ENCODE data around the gene MRGPRF.

DNA sequence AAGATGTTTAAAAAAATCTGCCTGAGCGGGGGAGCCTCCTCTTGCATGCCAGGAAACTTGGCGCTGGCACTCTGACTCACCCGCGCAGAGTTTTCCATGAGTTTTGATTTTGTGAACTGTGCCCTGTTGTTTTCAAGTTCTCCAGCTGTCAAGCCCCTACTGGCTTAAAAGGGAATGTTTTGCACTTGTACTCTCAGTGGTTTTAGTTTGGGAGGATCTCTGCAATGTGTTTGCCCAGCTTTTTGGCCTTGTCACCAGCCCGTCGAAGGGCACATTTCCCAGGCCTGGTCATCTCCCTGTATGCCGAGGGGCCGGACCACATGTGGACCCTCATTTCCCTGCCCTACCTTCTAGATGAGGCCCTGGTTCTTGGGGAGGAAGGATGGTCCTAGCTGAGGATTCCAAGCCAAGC lies 12.2 kb downstream of the MRGPRF start:
- TF ChIP-seq, protein P1, sequence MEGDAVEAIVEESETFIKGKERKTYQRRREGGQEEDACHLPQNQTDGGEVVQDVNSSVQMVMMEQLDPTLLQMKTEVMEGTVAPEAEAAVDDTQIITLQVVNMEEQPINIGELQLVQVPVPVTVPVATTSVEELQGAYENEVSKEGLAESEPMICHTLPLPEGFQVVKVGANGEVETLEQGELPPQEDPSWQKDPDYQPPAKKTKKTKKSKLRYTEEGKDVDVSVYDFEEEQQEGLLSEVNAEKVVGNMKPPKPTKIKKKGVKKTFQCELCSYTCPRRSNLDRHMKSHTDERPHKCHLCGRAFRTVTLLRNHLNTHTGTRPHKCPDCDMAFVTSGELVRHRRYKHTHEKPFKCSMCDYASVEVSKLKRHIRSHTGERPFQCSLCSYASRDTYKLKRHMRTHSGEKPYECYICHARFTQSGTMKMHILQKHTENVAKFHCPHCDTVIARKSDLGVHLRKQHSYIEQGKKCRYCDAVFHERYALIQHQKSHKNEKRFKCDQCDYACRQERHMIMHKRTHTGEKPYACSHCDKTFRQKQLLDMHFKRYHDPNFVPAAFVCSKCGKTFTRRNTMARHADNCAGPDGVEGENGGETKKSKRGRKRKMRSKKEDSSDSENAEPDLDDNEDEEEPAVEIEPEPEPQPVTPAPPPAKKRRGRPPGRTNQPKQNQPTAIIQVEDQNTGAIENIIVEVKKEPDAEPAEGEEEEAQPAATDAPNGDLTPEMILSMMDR (IDR thresholded peaks at IDR 0.05; ENCODE audit: low read length): peak; percentile 17; the same call in 1 of the 2 replicates
- TF ChIP-seq EZH2 (optimal IDR thresholded peaks at IDR 0.05; ENCODE audit: low read depth, low read length) (no peak), EZH2phosphoT487 (IDR thresholded peaks at IDR 0.05; ENCODE audit: low read length) (no peak)

Data from MM.1S (cell line).